COR-L47 (cell line): Measurements from ENCODE around the gene CD320.
"Not testable (repeated sequence)": the region's sequence is repeated elsewhere in the genome, so short reads cannot be mapped to it uniquely, and the experiment has no call there.

ENCODE experiments used
- DNase-seq: peaks from one replicate; lab custom pipeline; 2025; lab: John Stamatoyannopoulos, UW

The CD320 gene

GRCh38 chr19:8308891-8309291, 733 bp upstream of the CD320 start:
- no peak for DNase-seq

- DNase-seq, result no peak
Measured at GRCh38 chr19:8307400-8307964, 676 bp downstream of the CD320 start.

- no peak for DNase-seq
Measured at GRCh38 chr19:8306235-8307054, 1.7 kb downstream of the CD320 start.

GRCh38 chr19:8305798-8306197, 2.4 kb downstream of the CD320 start:
- no peak for DNase-seq

GRCh38 chr19:8304841-8305621, 3.1 kb downstream of the CD320 start:
- DNase-seq, result no peak

- DNase-seq, result no peak
Measured at GRCh38 chr19:8302734-8303133, 5.4 kb downstream of the CD320 start.

- no peak for DNase-seq
Measured at GRCh38 chr19:8302357-8302691, 5.8 kb downstream of the CD320 start.

- DNase-seq, result not testable (repeated sequence)
Measured at GRCh38 chr19:8291337-8291736, 16.8 kb downstream of the CD320 start.

GRCh38 chr19:8276508-8276907, 31.6 kb downstream of the CD320 start:
- not testable (repeated sequence) for DNase-seq

GRCh38 chr19:8269724-8270123, 38.4 kb downstream of the CD320 start:
- no peak for DNase-seq

GRCh38 chr19:8265872-8266271, 42.3 kb downstream of the CD320 start:
- no peak for DNase-seq

- DNase-seq, result not testable (repeated sequence)
Measured at GRCh38 chr19:8264248-8264647, 43.9 kb downstream of the CD320 start.

- DNase-seq, result no peak
Measured at GRCh38 chr19:8262431-8262830, 45.7 kb downstream of the CD320 start.

- no peak for DNase-seq
Measured at GRCh38 chr19:8261881-8262280, 46.3 kb downstream of the CD320 start.

- no peak for DNase-seq
Measured at GRCh38 chr19:8261347-8261746, 46.8 kb downstream of the CD320 start.

- DNase-seq, result no peak
Measured at GRCh38 chr19:8259922-8260247, 48.3 kb downstream of the CD320 start.

- DNase-seq, result no peak
Measured at GRCh38 chr19:8259142-8259921, 48.8 kb downstream of the CD320 start.

- DNase-seq, result no peak
Measured at GRCh38 chr19:8257052-8257443, 51.1 kb downstream of the CD320 start.

GRCh38 chr19:8256276-8257051, 51.7 kb downstream of the CD320 start:
- DNase-seq, result no peak

- no peak for DNase-seq
Measured at GRCh38 chr19:8255426-8256125, 52.6 kb downstream of the CD320 start.
